ENCODE data around the gene MIF.
"Not testable (repeated sequence)": the region's sequence is repeated elsewhere in the genome, so short reads cannot be mapped to it uniquely, and the experiment has no call there.

The MIF gene

DNA sequence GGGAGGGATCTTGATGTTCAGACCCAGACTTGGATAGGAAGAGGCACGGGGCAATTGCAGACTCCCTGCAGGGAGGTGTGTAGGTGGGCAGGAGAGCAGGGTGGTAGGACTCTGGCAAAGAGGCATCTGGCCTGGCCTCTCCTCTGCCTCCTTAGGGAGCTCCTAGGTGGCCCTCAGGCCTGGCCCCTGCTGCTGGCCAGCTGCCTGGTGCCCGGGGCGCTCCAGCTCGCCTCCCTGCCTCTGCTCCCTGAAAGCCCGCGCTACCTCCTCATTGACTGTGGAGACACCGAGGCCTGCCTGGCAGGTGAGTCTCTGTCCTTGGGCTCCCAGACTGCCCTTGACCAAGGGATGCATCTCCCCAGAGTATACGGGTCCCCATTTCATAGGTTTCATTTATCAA, 16.6 kb upstream of the MIF start:
- no peak for DNase-seq (ENCODE audit: low read depth in 2 of 2)

DNA sequence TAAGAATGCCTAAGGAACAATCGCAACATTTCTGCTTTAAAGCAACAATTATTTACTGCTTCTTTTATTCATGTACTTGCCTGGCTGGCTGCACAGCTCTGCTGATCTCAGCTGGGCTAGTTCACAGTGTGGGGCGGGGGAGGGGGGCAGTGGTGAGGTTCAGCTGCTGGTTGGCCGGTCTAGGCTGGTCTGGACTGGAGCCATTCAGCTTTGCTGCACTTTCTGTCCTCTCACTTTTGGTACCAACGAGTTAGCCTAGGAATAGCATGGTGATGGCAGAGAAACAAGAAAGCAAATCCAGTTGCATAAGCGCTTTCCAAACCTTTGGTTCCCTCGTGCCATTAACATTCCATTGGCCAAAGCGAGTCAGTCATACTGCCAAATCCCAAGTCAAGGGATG, 16.0 kb upstream of the MIF start:
- DNase-seq (ENCODE audit: low read depth in 2 of 2) = no peak

DNA sequence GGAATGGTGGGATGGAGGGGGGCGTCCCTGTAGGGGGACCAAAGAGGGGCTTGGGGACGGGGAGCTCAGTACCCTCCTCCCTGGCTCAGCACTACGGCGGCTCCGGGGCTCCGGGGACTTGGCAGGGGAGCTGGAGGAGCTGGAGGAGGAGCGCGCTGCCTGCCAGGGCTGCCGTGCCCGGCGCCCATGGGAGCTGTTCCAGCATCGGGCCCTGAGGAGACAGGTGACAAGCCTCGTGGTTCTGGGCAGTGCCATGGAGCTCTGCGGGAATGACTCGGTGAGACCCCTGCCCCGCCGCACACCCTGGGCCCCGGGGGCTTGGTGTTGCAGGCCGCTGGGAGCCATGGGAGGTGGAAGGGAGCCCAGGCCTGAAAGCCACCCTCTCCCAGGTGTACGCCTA, 11.8 kb upstream of the MIF start:
- no peak for DNase-seq (ENCODE audit: low read depth in 2 of 2)

DNA sequence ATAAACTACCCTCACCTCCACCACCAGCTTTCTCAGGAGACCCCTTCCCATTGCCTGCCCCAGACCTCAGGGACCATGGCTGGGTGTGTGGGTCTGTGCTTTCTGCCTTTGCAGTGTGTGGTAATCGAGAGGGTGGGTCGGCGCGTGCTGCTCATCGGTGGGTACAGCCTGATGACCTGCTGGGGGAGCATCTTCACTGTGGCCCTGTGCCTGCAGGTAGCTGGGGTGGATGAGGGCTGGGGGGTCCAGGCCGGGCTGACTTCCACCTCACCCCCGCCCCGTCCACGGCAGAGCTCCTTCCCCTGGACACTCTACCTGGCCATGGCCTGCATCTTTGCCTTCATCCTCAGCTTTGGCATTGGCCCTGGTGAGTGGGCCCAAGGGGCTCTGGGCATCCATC, 10.5 kb upstream of the MIF start:
- DNase-seq (ENCODE audit: low read depth in 2 of 2) = no peak

DNA sequence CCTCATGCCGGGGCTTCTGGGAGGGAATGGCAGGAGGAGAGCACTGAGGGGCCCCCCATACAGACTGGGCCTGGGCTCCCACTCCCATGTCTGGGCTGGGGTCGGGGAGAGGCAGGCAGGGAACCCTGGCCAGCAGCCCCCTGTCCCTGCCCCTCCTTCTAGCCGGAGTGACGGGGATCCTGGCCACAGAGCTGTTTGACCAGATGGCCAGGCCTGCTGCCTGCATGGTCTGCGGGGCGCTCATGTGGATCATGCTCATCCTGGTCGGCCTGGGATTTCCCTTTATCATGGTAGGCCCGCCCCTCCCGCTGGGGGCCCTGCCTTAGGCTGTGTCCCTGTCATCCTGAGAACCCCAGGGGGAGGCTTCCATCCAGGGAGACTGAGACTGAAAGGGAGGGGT, 10.0 kb upstream of the MIF start:
- no peak for DNase-seq (ENCODE audit: low read depth in 2 of 2)

DNA sequence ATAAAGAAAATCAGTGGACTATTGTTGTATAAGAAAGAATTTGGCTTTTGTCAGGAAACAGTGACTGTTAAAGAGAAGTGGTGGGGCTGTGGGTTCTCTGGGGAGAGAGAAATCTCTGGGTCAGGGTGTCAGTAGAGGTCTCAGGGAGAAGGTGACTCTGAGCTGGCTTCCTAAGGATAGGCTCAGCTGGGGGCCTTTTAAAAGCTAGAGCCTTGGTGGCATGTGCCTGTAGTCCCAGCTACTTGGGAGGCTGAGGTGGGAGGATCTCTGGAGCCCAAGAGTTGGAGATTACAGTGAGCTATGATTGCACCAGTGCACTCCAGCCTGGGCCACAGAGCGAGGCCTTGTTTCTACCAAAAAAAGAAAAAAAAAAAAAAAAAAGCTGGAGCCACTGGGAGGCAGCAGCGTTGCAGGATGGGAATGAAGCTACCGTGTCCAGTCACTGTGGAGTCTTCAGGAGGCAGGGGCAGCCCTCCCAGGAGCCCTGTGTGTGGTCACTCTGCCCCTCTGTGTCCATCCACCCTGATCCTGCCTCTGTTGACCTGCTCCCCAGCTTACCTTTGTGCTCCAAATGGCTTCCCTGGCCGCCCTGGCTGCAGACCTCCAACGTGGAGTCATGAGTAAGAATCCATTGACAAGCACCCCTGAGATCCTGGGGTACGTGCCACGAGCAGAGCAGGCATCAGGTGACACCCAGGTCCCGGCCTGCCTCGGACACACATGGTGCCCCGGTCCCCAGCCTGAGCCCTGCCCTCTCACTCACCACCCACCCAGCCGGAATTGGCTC, 5.4 kb upstream of the MIF start:
- DNase-seq (ENCODE audit: low read depth in 2 of 2) = no peak

DNA sequence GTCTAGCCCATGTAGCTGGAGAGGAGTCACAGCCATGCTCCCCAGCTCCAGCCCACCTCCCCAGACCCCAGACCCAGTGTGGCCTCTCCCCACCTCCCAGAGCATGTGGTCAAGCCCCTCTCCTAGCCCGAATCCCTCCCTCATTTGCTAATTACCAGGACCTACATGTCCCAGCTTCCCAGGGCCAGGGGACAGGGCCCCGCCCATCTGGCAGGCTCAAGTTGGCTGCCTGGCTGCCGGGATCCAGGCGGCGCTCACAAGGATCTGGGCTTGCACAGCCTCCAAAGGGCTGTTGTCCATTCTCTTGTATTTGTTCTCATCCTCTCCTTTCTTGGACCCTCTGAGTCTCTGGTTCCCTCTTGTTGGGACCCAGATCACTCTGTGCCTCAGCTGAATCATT, 4.6 kb upstream of the MIF start:
- DNase-seq (ENCODE audit: low read depth in 2 of 2) = no peak

DNA sequence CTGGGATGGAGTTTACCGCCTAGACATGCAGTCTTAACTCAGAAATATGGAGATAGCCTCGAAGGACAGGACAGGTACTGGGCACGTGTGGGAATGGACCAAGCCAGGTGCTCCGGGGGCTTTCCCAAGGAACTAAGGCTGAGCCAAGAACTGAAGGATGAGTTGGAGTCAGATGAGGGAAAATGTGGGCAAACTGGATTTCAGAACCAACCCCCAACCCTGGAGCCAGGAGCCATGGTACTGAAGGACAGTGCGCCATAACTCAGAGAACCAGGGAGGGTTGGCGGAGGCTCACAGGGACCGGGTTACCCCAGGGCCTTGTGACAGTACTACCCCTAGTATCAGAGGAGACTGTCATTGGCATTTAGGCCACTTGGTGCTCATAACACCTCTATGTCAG, 2.5 kb upstream of the MIF start:
- DNase-seq (ENCODE audit: low read depth in 2 of 2) = no peak

DNA sequence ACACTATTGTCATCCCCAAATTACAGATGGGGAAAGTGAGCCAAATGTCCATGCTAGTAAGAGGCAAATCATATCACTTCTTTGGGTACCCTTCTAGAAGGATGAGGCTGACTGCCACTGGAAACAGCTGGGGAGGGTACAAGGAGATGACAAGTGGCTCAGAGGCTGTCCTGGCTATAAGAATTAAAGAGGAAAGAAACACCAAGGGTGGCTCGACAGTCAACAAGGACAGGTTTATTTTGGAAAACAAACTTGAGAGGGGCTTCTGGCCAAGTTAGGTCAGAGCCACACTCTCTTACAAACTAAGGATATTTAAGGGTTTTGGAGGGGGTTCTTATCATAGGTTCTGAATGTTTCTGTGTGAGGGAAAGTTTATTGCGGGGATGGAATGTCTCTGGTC, 2.1 kb upstream of the MIF start:
- DNase-seq (ENCODE audit: low read depth in 2 of 2) = no peak

DNA sequence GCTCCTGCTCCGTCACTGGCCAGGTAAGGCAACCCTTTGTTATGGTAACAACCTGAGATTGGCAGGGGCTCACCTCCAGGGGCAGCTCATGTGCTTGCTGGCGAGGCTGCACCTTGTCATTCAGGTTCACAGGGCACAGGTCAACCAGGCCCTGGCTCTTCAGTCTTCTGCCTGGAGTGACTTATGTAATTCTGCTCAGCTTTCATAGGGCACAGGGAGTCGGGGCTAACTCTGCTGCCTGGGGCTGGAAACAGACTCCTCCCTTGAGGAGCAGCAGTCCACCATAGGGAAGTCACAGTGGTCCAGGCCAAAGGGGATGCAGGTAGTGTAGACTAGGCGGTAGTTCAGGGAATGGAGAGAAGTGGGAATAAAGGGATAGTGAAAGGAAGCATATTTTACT, 1.5 kb upstream of the MIF start:
- DNase-seq (ENCODE audit: low read depth in 2 of 2) = no peak

DNA sequence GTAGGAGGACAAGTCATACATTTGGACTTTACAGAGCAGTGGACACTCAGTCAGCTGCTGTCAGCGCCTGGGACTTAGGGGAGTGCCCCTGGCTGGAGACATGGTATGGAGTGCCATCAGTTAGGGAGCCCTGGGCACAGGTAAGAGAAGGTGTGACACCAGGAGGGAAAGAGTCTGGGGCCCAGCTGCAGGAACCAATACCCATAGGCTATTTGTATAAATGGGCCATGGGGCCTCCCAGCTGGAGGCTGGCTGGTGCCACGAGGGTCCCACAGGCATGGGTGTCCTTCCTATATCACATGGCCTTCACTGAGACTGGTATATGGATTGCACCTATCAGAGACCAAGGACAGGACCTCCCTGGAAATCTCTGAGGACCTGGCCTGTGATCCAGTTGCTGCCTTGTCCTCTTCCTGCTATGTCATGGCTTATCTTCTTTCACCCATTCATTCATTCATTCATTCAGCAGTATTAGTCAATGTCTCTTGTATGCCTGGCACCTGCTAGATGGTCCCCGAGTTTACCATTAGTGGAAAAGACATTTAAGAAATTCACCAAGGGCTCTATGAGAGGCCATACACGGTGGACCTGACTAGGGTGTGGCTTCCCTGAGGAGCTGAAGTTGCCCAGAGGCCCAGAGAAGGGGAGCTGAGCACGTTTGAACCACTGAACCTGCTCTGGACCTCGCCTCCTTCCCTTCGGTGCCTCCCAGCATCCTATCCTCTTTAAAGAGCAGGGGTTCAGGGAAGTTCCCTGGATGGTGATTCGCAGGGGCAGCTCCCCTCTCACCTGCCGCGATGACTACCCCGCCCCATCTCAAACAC, 850 bp upstream of the MIF start:
- DNase-seq (ENCODE audit: low read depth in 2 of 2) = no peak

DNA sequence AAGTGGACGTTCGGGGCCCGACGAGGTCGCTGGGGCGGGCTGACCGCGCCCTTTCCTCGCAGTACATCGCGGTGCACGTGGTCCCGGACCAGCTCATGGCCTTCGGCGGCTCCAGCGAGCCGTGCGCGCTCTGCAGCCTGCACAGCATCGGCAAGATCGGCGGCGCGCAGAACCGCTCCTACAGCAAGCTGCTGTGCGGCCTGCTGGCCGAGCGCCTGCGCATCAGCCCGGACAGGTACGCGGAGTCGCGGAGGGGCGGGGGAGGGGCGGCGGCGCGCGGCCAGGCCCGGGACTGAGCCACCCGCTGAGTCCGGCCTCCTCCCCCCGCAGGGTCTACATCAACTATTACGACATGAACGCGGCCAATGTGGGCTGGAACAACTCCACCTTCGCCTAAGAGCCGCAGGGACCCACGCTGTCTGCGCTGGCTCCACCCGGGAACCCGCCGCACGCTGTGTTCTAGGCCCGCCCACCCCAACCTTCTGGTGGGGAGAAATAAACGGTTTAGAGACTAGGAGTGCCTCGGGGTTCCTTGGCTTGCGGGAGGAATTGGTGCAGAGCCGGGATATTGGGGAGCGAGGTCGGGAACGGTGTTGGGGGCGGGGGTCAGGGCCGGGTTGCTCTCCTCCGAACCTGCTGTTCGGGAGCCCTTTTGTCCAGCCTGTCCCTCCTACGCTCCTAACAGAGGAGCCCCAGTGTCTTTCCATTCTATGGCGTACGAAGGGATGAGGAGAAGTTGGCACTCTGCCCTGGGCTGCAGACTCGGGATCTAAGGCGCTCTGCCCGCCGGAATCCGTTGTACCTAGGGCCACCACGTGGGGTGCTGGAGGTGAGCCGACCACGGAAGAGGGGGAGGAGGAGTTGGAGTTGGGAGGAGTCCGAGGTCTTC, 771 bp downstream of the MIF start:
- DNase-seq (ENCODE audit: low read depth in 2 of 2) = peak; percentile 23 to 48

DNA sequence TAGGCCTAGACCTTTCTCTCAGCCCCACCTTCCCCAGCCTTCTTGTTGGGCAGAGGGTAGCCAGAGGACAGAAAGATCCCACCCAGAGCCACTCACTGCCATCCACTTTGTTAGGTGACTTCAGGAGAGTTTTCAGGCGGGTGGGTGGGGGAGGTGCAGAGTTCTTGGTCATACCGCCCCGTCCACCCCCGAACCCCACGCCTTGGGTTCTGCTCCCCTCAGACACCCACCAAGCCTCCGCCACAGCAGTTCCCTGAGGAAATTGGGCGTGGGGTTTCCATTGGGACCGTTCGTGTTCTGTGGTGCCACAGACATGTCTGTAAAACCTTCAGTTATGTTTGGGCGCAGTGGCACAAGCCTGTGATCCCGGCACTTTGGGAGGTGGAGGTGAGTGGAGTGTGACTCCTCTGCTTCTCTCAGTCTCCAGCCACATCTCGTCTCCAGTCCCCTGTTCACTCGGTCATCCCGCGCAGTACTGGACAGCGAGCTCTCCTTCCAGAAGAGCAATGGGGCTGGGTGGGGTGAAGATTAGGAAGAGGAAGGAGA, 1.5 kb downstream of the MIF start:
- no peak for DNase-seq (ENCODE audit: low read depth in 2 of 2)

DNA sequence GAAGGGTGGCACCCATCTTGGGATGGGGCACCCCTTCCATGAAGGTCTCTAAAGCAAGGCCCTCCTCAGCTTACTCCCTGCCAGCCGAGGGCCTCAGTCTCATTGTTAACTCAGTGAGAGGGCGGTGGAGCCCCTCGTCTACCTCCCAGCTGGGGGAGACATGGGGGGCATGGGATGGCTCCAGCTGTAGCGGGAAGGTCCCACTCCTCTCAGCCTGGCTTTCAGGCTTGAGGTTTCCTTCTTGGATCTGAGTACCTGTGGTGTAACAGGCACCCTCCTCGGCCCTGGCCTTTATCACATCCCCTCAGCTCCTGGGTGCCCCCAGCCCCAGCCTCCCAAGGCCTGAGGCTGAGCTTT, 2.0 kb downstream of the MIF start:
- no peak for DNase-seq (ENCODE audit: low read depth in 2 of 2)

DNA sequence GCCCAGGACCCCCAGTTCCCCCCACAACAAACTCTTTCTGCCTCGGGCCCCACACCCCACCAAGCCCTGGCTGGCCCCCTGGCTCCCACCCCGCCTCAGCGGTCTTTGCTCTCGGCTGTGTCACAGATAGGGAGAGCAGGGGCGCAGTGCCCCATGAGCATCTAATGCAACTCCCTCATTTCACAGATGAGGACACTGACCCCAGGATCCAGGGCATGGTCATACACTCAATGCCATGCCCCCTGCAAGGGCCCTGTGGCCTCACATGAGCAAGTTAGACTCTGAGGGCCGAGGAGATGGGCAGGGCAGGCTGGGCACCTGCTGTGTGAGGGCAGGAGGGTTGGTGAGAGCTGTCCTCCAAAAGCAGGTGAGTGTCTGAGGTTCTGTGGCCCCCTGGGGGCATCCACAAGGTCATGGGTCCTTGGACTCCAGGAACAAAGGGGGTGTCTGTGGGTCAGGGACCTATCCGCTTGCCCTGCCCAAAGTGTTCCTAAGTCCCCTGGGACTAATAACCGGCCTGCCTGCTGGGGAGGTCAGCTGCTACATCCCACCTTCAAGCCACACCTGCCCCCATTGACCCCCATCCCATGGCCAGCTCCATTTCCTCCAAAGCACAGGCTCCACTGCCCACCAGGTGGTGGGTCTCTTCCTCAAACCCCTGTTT, 2.5 kb downstream of the MIF start:
- no peak for DNase-seq (ENCODE audit: low read depth in 2 of 2)

DNA sequence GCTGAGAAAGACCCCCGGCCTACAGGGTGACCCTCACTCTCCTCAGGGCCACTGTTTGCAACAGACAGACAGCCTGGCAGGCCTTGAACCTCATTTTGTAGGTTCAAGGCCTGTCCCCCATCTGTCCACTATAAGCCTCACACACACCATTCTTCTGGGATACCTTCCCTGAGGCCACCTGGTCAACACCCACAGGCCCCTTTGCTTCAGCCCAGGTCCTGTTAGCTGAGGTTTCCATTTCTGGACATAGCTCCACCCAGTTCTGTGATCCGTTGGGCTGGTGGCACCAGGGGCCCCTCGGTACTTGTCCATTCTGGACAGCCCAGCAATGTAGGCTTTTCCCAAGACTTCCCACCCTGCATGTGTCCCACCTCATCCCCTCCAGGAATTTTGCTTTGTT, 3.1 kb downstream of the MIF start:
- DNase-seq (ENCODE audit: low read depth in 2 of 2) = no peak

DNA sequence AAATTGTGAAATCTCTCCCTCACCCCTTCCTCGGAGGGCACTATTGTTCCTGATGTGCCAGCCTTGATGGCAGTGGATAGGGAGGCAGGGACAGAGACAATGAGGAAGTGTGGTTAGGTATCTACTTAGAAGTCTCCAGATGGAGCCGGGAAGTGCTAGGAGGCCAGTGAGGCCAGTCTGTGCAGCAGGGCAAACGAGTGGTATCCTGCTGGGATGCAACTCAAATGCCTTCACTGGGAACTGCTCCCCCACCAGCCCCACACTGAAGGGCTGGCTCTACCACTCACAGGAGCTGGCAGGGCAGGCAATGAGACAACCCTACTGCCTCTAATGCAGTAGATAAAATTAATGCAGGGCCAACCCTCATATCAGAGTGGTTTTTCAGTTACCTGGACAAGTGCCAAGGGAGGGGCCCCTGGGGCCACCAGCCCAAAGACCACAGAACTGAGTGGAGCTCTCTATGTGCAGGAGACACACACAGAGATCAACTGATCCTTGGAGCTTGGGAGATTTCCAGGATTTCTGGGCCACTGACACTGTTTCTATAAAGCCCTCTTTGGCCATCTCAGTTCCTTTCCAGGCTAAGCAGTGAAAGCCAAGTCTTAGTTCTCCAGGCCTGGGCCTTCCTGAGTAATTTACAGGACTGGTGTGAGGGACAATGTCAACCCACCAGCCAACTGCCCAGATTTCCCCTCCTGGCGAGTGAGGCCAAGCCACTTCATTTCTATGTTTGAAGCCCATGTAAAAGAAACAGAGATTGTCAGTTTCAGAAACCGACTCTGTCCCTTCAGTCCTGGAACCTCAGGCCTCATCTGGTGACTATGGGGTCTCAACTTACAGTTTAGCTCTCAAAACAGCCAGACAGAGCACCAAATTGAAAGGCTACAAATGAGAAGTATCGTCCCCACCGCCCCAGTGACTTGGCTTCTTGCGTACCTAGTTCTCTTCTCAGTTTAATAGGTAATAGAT, 4.1 kb downstream of the MIF start:
- DNase-seq (ENCODE audit: low read depth in 2 of 2) = no peak

DNA sequence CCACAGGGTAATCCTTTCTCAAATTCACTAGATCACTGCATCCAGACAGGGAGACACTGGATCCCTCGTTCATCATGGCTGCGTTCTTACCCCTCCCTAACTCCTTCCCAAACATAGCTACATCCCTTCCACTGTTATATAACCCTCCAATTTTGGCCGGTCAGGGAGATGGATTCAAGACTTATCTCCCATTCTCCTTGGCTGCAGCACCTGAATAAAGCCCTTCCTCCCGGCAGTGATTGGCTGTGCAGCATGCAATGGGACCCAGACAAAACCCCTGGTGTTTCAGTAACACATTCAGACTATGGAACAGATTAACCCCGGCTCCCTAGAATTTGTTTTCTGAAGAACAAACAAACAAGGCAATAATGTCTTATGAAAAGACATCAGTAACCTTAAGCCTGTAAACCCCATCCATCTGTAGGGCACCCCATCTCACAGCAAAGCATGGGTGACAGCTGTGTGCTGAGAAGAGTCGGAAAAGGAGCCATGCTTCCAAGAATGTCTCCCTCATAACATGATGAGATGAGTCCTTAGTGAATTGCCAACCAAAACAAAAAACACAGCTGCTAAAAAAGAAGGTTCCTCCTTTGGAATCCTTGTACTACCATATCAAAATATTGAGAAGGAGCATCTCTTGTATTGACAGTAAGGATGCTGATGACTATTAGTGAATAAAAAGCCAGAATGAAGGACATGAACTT, 5.0 kb downstream of the MIF start:
- no peak for DNase-seq (ENCODE audit: low read depth in 2 of 2)

DNA sequence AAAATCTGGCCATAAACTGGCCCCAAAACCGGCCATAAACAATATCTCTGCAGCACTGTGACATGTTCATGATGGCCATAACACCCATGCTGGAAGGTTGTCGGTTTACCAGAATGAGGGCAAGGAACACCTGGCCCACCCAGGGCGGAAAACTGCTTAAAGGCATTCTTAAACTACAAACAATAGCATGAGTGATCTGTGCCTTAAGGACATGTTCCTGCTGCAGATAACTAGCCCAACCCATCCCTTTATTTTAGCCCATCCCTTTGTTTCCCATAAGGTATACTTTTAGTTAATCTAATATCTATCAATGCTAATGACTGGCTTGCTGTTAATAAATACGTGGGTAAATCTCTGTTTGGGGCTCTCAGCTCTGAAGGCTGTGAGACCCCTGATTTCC, 6.0 kb downstream of the MIF start:
- DNase-seq (ENCODE audit: low read depth in 2 of 2) = not testable (repeated sequence)

DNA sequence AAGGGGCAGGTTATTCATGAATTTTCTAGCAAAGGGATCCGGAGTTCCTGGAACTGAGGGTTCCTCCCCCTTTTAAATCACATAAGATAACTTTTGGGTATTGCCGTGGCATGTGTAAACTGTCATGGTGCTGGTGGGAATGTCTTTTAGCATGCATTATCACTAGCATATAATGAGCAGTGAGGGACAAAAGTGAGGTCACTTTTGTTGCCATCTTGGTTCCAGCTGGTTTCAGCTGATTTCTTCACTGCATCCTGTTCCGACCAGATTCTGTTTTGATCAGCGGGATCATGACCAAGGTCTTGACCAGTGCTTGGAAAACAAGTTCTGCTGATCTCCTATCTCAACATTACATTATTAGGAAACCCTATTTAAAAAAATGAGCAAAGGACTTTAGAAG, 7.4 kb downstream of the MIF start:
- no peak for DNase-seq (ENCODE audit: low read depth in 2 of 2)
